ENCODE measurements around the gene ZNF280B. TPM values are rescaled to one million over a fixed set of nuclear protein-coding genes. Genes with fewer than 3 reads are reported as not detected.

ZNF280B gene
- 0.08 TPM for total RNA-seq (2013)
- polyA plus RNA-seq (under 1 TPM in 1 of 3 donors, not detected in 2; 0.04 TPM), polyA minus RNA-seq (under 0.01 and 0.08 TPM in 2 replicates), total RNA-seq (0 to 2.0 (median 0.26) reads per million in 11 experiments)

- intact Hi-C loops (cut with micrococcal nuclease), result no loop called here
- peak; percentile 38 for TF ChIP-seq CTCF (IDR thresholded peaks at IDR 0.05)
These were observed at the start of gene ZNF280B for GRCh38 chr22:22508274-22509176. ZNF280B (minus strand) TSS chr22:22508742; CDS start chr22:22489398, 19,344 bp downstream.

GRCh38 chr22:22556995-22557925, 48.7 kb upstream of the ZNF280B start:
- H3K27ac ChIP-seq (ENCODE audit: low read depth in 1 of 2, low read length in 2 of 2), result no peak overlapping the region
- H3K36me3 ChIP-seq (replicated peaks in 1 of 2; ENCODE audit: control insufficient read depth in 1 of 2, insufficient read depth in 2 of 2, low read length in 2 of 2), result no peaks in the 10 kb centered on the region
- no peaks in the 10 kb centered on the region for H3K79me2 ChIP-seq (ENCODE audit: insufficient read depth, low read length)
- no peak overlapping the region for H3K27ac Mint-ChIP-seq
- H3K4me3 Mint-ChIP-seq, result no peak overlapping the region
- H4K20me1 ChIP-seq (ENCODE audit: insufficient read depth, low read length), result no peaks in the 10 kb centered on the region
- H3K27me3 Mint-ChIP-seq (ENCODE audit: low read depth in 3 of 3), result peaks cover 0 to 2% (median 0%) of the 10 kb centered on the region in 3 donors
- H3K36me3 Mint-ChIP-seq, result no peaks in the 10 kb centered on the region
- H2AFZ ChIP-seq (ENCODE audit: insufficient read depth, low read depth, low read length, poor library complexity, severe bottlenecking), result no peak overlapping the region
- H3K9me3 Mint-ChIP-seq, result peaks cover 0 to 4% (median 1%) of the 10 kb centered on the region in 7 donors
- no peak overlapping the region for H3K9ac ChIP-seq (ENCODE audit: insufficient read depth, low read length, poor library complexity, severe bottlenecking)
- peaks cover 5 to 19% of the 10 kb centered on the region in 2 donors for H3K4me1 ChIP-seq (ENCODE audit: control insufficient read depth in 1 of 2, insufficient read depth in 2 of 2, low read length in 2 of 2)
- H3K4me1 Mint-ChIP-seq, result peaks cover 16% of the 10 kb centered on the region
- H3K9me3 ChIP-seq (replicated peaks in 1 of 2; ENCODE audit: control insufficient read depth in 1 of 2, insufficient read depth in 1 of 2, low read length in 2 of 2), result no peaks in the 10 kb centered on the region
- no peak overlapping the region for H3K4me3 ChIP-seq (replicated peaks in 1 of 3; ENCODE audit: low read depth in 2 of 3, low read length in 3 of 3)
- 91% methylated on average over 27 of the region's 38 CpGs for WGBS (ENCODE audit: insufficient coverage)
- H3K27me3 ChIP-seq (ENCODE audit: control insufficient read depth in 2 of 2, insufficient read depth in 2 of 2, low read length in 2 of 2), result no peaks in the 10 kb centered on the region
- intact Hi-C loops (cut with micrococcal nuclease), result no loop called here
- no peak overlapping the region for H3K4me2 ChIP-seq (replicated peaks; ENCODE audit: extremely low read depth, low read length, poor library complexity, severe bottlenecking)
- no peak for TF ChIP-seq CTCF (IDR thresholded peaks at IDR 0.05)
- DNase-seq, result no peak

More at GRCh38 chr22:22508274-22509176, at the start of gene ZNF280B:
- no peaks in the 10 kb centered on the region for H4K20me1 ChIP-seq (ENCODE audit: insufficient read depth, low read length)
- peaks cover 10 to 15% of the 10 kb centered on the region in 2 donors for H3K4me1 ChIP-seq (ENCODE audit: control insufficient read depth in 1 of 2, insufficient read depth in 2 of 2, low read length in 2 of 2)
- H2AFZ ChIP-seq (ENCODE audit: insufficient read depth, low read depth, low read length, poor library complexity, severe bottlenecking), result peak within 1 kb of the TSS; percentile 92
- no peaks in the 10 kb centered on the region for H3K79me2 ChIP-seq (ENCODE audit: insufficient read depth, low read length)
- Mint-ChIP-seq H3K4me1 (peaks cover 18% of the 10 kb centered on the region), H3K36me3 (no peaks in the 10 kb centered on the region), H3K27ac (no peak within 1 kb of the TSS), H3K9me3 (peaks cover 8 to 23% (median 15%) of the 10 kb centered on the region in 7 donors), H3K4me3 (peak within 1 kb of the TSS; percentile 75 to 84), H3K27me3 (ENCODE audit: low read depth in 3 of 3) (peaks cover 6 to 14% (median 8%) of the 10 kb centered on the region in 3 donors)
- H3K36me3 ChIP-seq (replicated peaks in 1 of 2; ENCODE audit: control insufficient read depth in 1 of 2, insufficient read depth in 2 of 2, low read length in 2 of 2), result no peaks in the 10 kb centered on the region
- DNase-seq, result peak; percentile 39 to 64 (median 47)
- H3K27me3 ChIP-seq (ENCODE audit: control insufficient read depth in 2 of 2, insufficient read depth in 2 of 2, low read length in 2 of 2), result no peaks in the 10 kb centered on the region
- peak within 1 kb of the TSS; percentile 60 for H3K9ac ChIP-seq (ENCODE audit: insufficient read depth, low read length, poor library complexity, severe bottlenecking)
- WGBS (ENCODE audit: insufficient coverage), result 3% methylated on average over 65 of the region's 72 CpGs
- no peak within 1 kb of the TSS for H3K27ac ChIP-seq (ENCODE audit: low read depth in 1 of 2, low read length in 2 of 2)
- H3K4me3 ChIP-seq (replicated peaks in 1 of 3; ENCODE audit: low read depth in 2 of 3, low read length in 3 of 3), result peak within 1 kb of the TSS; percentile 21 to 76 (median 56)
- peaks cover 13% of the 10 kb centered on the region in 2 donors for H3K9me3 ChIP-seq (replicated peaks in 1 of 2; ENCODE audit: control insufficient read depth in 1 of 2, insufficient read depth in 1 of 2, low read length in 2 of 2)
- peak within 1 kb of the TSS; percentile 89 for H3K4me2 ChIP-seq (replicated peaks; ENCODE audit: extremely low read depth, low read length, poor library complexity, severe bottlenecking)

Data from CD14-positive monocyte (primary cell).